ENCODE data around the gene TMEM108.

The TMEM108 gene

GRCh38 chr3:133162670-133163305, 124.6 kb downstream of the TMEM108 start:
- no peak for DNase-seq (ENCODE audit: low read depth)

GRCh38 chr3:133167340-133168024, 129.3 kb downstream of the TMEM108 start:
- DNase-seq (ENCODE audit: low read depth): no peak

- no peak for DNase-seq (ENCODE audit: low read depth)
These were observed 129.8 kb downstream of the TMEM108 start for GRCh38 chr3:133168025-133168401.

- DNase-seq (ENCODE audit: low read depth): no peak
These were observed 131.3 kb downstream of the TMEM108 start for GRCh38 chr3:133169331-133170068.

- DNase-seq (ENCODE audit: low read depth): no peak
These were observed 133.6 kb downstream of the TMEM108 start for GRCh38 chr3:133171831-133172230.

GRCh38 chr3:133181392-133182150, 143.4 kb downstream of the TMEM108 start:
- DNase-seq (ENCODE audit: low read depth): no peak

- no peak for DNase-seq (ENCODE audit: low read depth)
These were observed 149.7 kb downstream of the TMEM108 start for GRCh38 chr3:133187870-133188379.

GRCh38 chr3:133188996-133189395, 150.8 kb downstream of the TMEM108 start:
- DNase-seq (ENCODE audit: low read depth): no peak

- no peak for DNase-seq (ENCODE audit: low read depth)
These were observed 151.7 kb downstream of the TMEM108 start for GRCh38 chr3:133189893-133190292.

- no peak for DNase-seq (ENCODE audit: low read depth)
These were observed 153.6 kb downstream of the TMEM108 start for GRCh38 chr3:133191818-133192217.

GRCh38 chr3:133192363-133192945, 154.3 kb downstream of the TMEM108 start:
- DNase-seq (ENCODE audit: low read depth): no peak

- DNase-seq (ENCODE audit: low read depth): no peak
These were observed 154.8 kb downstream of the TMEM108 start for GRCh38 chr3:133192967-133193366.

GRCh38 chr3:133196527-133196926, 158.3 kb downstream of the TMEM108 start:
- no peak for DNase-seq (ENCODE audit: low read depth)

- no peak for DNase-seq (ENCODE audit: low read depth)
These were observed 159.4 kb downstream of the TMEM108 start for GRCh38 chr3:133197619-133198018.

GRCh38 chr3:133206921-133207320, 168.7 kb downstream of the TMEM108 start:
- no peak for DNase-seq (ENCODE audit: low read depth)

- DNase-seq (ENCODE audit: low read depth): no peak
These were observed 170.0 kb downstream of the TMEM108 start for GRCh38 chr3:133208184-133208583.

- DNase-seq (ENCODE audit: low read depth): no peak
These were observed 171.8 kb downstream of the TMEM108 start for GRCh38 chr3:133209871-133210550.

GRCh38 chr3:133210656-133211055, 172.5 kb downstream of the TMEM108 start:
- DNase-seq (ENCODE audit: low read depth): no peak

- DNase-seq (ENCODE audit: low read depth): no peak
These were observed 173.3 kb downstream of the TMEM108 start for GRCh38 chr3:133211449-133211848.

- no peak for DNase-seq (ENCODE audit: low read depth)
These were observed 173.7 kb downstream of the TMEM108 start for GRCh38 chr3:133211856-133212255.

- DNase-seq (ENCODE audit: low read depth): no peak
These were observed 175.7 kb downstream of the TMEM108 start for GRCh38 chr3:133213937-133214336.
